HG03521 (cell line): ENCODE data around the gene LCN6.

Source experiments
- ATAC-seq: cut with Tn5 transposase; IDR thresholded peaks from one replicate; pipeline ENCODE4 v1.9.1; 2021; ENCODE audit warnings: mild to moderate bottlenecking, moderate library complexity; ENCODE audit not compliant: unreplicated experiment

The LCN6 gene

DNA sequence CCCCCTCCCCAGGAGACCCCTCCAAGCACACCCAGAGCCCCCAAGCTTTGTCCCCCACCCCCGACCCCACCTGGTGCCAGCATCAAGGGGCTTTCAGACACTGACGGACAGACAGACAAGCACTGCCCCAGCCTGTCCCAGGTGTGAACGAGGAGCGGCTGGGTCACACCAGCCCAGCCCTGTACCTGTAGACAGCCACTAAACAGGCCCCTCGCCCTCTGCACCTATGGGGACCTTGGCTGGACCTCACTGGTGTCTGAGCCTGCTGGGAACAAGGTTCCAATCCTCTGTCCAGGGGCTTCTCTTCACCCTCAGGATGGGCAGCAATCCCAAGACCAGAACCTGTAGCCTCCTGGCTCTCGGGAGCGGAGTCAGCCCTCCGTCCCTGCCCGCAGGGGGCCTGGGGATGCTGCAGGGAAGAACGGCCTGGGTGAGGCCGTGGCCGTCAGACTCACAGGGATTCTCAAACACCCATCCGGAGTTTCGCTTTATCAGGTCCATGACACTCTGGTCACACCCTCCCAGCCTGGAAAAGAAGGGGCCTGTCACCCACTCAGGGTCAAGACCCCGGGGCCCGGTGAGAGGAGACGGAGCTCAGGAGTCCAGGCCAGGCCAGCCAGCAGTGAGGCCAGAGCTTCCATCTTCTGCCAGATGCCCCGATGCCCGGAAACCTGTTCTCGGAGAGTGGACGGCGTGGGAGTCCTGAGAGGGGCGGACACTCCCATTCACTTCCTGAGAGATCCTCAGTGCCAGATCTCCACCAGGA, 2.8 kb downstream of the LCN6 start:
- no peak for ATAC-seq

DNA sequence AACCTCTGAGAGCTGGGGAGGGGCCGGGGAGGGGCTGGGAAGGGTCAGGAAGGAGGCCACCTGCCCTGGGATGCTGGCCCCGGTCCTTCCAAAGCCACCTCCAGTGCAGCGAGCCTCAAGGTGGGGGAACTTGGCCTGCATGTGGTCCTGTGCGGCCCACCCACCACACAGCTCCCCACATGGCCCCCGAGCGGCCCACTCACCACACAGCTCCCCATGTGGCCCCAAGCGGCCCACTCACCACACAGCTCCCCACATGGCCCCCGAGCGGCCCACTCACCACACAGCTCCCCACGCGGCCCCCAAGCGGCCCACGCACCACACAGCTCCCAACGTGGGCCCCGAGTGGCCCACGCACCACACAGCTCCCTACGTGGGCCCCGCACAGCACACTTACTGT, 3.6 kb downstream of the LCN6 start:
- no peak for ATAC-seq

DNA sequence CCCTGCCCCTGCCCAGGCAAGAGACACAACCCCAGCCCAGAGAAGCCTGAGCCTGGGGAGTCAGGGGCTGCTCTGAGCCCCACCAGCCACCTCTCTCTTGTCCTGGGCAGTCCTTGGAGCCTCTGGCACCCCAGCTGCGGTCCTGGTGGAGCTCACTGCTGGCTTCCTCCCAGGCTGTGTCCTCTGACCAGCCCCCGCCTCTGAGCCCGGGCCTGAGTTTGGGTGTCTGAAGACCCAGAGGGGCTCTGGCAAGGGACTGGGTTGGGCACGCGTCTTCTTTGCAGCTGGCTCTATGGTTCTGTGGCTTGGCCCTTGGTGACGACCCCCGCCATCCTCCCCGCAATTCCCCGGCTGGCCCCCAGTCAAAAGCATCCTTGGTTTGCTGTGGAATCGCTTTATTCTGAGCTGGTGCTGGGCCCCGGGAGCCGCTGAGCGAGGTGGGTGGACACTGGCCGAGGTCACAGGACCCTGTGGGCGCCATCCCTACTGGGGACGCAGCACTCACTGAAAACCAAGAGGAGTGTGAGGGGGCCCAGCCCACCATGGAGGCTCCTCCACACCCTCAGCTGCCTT, 4.6 kb downstream of the LCN6 start:
- ATAC-seq, result no peak

DNA sequence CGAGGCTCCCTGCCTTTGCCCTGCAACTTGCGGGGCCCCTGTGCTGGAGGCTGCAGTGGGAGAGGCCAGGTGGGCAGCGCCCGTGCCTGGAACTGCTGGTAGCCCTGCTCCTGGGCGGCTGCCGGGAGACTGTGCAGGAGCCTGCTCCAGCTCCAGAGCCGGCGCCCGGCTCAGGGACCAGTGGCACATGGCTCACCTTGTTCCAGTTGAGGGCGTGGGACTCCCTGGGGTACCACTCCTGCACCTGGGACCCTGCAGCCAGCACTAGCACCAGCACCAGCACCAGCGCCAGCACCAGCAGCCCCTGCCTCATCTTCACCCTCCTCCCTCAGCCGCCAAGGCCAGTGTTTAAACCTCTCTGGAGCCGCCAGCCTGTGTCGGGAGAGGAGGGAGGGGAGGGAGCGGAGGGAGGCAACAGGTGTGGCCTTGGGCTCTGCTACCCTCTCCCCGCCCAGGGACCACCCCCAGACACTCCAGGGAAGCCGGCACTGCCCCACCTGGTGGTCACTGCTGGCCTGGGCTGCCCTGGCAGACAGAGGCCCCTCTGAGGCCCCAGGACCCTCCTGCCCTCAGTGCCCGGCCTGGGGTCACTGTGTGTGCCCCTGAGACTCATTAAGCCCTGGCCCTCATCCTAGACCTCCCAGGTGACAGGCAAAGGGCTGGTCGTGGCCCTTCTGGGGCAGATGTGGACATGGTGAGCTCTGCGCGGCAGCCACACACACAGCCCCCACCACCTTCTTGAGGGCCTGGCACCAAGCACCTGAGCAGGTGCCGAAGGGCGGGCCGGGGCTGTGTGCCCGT, 5.5 kb downstream of the LCN6 start, which contains the start of gene LCN10:
Gene LCN10 (minus strand): TSS at position 350 of the 801 bp plus-strand sequence. CDS start 37 bp downstream, at position 313.
- ATAC-seq, result no peak

DNA sequence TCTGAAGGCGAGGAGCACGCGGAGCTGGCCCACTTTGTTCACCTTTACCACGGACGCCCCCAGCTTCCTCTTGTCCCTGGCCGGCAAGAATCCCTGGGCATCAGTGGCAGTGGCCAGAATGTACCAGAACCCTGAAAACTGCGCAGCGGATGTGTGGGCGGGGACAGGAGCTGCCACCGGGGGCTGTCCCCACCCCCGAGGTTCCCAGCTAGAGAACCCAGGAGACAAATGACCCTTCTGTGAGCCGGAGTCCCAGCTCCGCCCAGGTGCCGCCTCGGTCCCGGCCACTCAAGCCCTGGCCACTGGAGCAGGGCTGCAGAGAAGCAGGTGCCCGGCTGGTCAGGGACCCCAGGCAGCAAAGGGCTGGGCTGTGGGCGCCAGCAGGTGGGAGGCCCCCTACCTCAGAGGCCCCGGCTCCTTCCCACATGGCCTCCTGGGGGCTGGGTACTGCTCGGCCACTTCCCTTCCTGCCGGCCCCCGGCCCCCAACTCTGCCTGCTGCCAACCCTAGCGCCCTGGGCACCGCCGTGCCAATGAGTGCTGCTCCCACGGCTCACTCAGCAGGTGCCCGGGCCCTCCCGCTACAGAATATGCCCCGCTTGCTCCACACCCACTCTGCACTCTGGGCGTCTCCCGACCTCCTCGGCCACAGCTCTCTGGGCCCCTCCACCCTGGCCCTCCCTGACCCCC, 6.3 kb downstream of the LCN6 start:
- no peak for ATAC-seq

DNA sequence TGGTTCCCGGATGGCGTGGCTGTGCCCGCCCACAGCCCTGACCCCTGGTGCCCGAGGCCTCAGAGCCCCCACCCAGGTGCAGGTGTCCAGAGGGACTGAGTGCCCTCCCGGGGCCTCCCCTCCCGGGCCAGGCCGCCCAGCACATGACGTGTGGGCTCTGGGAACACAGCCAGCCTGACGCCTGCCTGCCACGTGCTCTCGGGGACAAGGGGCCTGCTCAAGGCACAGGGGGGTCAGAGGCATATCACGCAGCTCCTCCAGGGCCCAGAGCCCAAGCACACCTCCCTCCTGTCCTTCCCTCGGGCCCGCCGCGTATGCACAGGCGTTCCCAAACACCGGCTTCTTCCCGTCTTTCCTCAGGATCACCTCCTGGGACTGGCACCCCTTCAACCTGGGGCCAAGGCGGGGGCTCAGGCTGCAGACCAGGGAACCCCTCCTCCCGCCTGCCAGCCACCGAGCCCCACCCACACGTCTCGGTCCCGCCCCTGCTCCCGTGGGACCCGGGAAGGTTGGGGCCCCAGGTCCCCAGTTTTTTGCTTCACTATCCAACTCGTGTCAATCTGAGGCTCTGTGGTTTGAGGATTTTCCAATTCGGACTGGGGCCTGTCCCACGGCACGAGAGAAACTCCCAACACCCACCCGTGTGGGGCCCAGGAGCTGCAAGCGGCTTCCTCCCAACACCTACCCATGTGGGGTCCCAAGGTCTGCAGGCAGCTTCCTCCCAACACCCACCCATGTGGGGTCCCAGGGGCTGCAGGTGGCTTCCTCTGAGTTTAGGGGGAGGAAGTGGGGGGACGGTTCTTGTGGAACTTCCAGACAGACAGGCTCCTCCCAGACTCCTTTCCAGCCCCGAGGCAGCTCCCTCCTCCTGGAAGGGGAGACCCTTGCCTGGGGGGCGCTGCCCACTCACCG, 7.1 kb downstream of the LCN6 start:
- ATAC-seq, result no peak

DNA sequence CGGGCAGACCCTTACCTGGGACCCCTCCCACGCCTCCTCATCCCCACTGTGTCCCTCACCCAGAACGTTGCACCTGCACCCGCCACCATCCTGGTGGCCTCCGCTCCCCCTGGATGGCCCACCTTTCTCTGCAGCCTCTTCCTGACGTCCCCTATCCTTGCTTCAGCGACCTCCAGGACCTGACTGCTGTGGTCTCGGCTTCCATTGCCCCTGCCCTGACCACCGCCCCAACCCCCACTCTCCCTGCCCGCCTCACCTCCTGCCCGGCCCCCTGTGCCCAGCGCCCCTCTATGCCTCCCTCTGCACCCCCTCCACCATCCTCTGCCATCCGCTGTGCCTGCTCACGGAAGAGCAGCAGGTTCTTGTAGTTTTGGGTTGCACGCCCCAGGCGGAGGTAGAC, 7.8 kb downstream of the LCN6 start:
- no peak for ATAC-seq

DNA sequence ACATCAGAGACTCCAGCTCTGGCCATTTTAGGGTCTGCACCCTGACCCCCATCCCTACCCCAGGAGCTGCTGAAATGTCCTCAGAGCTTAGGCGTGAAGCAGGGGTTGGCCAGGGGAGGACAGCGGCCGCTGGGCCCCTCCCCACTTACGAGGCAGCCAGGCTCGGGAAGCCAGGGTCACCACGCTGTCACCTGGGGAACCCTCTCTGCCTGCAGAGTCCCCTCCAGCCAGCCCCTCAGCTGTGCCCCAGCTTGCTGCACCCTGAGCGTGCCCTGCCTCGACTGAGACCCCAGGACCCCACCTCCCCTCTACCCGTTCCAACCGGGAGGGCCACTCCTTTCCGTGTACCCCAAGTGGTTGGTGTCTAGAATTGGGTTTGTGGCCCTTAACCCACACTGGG, 8.3 kb downstream of the LCN6 start:
- no peak for ATAC-seq

DNA sequence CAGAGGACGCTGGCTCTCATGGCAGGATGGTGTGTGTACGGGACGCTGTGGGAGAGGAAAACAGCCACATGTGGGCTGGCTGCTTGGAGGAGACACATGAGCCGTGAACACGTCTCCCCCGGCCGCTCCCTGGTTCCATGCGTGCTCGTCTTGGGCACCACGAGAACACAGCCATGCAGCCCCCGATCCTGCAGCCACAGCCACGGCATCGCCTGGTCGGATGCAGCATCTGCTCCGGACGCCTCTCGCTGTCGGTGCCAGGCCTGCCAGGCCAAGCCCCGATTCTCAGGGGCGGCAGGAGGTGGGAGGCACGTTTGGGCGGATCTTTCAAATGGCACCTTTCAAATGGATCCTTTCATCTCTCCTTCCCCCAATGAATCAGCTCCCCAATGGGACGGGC, 8.8 kb downstream of the LCN6 start:
- no peak for ATAC-seq

DNA sequence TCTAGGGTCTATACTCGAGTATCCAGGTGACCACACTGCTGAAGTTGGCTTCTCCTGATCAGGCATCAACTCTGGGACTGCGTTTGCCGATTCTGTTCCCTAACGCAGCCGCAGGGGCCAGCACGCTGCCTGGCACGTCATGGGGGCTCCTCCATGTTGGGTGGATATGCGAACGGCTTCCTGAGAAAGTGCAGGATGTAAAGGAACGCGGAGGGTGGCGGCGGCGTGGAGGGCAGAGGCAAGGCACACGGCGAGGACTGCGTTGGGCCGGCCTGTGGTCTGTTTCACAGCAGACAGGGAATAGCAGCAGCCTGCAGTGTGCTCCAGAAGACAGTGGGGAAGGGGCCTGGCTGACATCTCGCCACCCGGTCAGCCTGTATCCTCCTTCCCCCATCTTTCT, 9.4 kb downstream of the LCN6 start:
- no peak for ATAC-seq

DNA sequence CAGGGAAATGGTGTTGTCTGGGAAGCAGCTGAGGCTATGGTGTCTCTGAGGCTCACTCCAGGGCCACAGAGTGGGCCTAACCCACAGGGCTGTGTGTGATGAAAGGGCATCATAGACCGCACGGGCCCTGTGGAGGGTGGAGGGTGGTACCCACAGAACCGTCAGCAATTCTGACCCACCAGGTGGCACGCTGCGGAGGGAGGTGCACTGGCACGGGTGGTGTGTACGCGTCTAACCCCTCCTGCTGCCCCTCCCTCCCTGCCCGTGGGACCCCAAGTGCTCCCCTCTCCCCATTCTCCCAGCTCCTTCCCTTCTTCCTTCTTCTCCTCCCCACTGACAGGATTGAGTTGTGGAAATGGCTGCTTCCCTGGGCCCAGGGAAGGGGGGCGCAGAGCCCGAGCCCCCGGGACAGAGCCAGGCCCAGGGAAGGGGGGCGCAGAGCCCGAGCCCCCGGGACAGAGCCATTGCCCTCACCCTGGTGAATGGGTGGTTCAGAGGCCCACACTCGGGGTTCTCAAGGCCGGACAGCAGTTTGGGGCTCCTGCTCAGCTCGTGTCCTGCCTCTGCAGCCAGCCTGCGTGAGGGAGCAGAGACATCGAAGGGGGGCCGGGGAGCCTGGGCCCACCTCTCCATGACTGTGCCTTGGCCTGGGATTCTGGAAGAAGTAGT, 12.4 kb downstream of the LCN6 start:
- ATAC-seq, result no peak

DNA sequence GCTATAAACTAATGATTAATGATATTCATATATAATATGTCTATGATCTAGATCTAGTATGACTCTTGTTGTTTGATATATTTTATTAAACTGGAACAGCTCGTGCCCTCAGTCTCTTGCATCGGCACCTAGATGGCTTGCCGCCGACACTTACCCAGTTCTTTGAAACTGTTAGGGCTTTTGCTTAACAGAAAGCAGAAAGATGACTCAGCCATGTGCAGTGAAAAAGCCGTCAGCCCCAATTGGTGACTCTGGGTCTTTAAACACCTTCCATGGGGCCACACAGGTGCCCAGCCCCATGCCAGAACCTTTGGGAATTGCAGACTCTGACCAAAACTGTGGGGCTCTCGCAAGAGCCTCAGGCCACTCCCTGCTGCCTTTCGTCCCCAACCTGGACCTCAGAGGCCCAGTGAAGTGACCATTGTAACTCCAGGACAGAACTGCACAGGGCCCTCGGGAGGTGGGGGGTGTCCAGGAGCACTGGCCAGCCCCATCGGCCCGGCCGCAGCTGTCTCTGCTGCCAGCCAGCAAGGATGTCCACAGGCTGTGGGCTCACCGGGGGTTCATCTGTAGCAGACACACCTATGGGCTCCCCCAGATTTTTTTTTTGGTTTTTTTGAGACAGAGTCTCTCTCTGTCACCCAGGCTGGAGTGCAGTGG, 13.4 kb downstream of the LCN6 start:
- ATAC-seq, result no peak

DNA sequence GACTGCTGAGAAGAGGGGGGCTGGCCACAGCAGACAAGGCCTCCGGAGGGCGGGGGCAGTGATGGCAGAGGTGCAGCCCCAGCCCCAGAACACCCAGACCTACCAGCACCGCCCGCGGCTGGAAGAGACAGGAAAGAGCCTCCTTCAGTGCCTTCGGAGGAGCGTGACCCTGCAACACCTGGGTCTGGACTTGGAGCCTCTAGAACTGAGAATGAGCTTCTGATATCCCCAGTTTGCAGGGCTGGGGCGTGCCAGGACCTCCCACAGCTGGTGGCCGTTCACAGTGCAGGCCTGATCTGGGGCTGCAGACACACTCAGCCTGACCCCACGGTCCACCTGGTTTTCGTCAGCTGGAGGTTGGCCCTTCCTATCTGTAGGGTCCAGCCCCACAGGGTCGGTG, 14.7 kb downstream of the LCN6 start:
- ATAC-seq, result no peak

DNA sequence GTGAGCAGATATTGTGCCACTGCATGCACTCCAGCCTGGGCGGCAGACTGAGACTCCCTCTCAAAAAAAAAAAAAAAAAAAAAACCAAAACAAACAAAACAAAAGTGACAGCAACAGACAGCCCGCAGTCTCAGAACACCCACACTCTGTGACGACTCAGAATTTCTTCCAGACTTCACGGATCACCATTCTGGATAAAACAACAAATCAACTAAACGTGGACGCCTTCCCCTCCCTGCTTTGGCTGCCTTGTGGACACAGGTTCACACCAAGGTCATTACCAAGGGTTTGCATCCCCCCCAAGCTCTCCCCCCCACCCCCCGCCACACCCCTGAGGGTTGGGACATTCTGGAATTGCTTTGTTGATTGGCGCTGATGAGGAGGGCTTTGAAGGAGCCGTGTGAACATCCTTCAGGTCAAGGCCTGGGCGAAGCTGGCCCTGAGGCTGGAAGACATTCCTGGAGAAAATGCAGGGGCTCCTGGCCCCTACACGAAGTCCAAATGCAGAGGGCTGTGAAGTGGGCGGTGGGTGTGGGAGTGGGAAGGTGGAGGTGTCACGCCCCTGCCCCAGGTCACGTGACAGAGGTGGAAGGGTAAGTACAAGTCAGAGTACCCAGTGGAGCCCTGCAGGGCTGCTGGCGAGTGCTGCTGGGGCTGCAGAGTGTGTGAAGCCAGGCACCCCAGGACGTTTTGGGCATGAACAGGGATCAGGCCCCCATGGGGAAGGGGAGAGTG, 15.7 kb downstream of the LCN6 start:
- ATAC-seq, result no peak

DNA sequence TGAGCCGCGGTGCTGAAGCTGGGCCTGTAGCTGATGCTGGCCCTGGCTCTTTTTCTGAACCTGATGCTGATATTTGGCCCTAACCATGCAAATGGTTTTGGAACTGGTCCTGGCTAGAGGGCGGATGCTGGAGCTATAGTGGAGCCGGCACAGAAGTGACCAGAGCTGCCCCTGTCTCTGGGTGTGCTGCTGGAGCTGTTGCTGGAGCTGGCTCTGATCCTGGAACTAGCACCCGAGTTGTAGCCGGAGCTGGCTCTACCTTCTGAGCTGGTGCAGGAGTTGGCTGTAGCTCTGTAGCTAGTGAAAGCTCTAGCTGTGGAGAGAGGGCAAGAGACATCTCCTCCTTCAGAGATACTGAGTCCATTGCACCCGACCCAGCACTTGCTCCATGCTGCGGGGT, 18.4 kb downstream of the LCN6 start:
- no peak for ATAC-seq

DNA sequence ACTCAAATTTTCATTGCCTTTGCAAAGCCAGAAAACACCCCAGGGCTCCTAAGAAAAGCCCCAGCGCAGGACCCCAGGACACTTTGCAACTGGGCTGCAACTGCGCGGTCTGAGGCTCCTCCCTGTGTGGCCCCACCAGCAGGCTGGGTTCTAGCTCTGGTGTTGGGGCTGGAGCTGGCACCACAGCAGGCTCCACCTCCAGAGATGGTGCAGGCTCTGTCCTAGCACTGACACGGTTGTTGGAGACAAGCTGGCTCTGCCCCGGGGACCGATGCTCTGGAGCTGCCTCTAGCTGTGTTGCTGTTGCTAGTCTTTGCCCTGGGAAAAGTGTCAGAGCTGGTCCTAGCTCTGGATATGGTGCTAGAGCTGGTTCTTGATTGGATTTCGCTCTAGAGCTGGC, 19.2 kb downstream of the LCN6 start:
- no peak for ATAC-seq

DNA sequence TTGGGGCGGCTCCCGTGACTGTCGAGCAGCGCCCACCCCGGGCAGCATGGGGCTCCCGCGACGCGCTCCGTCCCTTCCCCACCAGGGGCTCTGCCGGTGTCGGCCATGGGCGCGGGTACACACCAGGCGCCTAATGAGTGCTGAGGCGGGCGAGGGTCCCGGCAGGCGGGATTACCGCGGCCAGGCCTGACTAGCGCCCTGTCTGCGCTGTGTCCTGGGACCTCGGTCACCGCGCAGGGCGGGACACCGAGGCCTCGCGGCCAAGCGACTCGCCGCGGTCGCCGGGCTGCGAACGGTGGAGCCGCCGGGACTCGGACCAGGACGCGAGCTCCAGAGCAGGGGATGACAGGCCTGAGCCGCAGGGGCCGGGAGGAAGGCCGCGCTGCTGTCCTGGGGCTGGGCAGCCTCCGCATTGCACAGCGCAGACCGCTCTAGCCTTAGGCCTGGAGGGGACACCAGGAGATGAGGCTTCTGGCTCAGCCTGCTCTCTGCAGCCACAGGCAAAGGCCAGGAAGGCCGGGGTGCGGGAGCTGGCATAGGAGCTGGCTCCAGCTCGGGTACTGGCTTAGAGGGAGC, 19.7 kb downstream of the LCN6 start:
- ATAC-seq, result peak; percentile 22

DNA sequence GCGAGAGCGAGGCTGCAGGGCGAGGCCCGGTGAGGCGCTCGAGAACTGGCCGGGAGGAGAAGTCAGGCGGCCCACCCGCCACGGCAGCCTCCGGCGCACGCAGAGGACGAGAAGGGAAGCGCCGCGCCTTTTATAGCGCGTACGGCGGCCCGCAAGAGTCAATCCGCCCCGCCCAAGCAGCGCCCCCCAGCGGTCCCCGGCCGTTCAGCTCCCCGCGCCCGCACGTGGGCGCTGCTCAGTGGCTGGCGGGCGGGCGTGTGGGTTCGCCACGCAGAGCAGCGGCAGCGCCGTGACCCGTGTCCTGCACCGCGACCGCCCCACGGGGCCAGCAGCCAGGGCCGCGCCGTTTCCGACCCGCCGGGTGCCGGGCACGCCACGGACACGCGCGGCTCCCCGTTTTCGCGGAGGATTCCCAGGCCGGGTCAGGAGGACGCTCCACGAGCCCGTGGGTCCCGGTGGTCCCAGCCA, 20.2 kb downstream of the LCN6 start:
- ATAC-seq, result peak; percentile 72
